Vagina (tissue), 2 donors: ENCODE results near the gene QKI. TPM values are rescaled to one million over a fixed set of nuclear protein-coding genes. Genes with fewer than 3 reads are reported as not detected.

Experiments used
- DNase-seq, 2 donors: peaks; one replicate each; pipeline ENCODE4 v3.0.0-alpha.2; 2017; ENCODE audit errors: extremely low spot score in 2 of 2
- H3K27ac ChIP-seq: fragments of 200-600 bp; sonication (generic); one replicate; pipeline ENCODE4 v1.5.1; 2019
- H3K27me3 ChIP-seq: fragments of 200-600 bp; sonication (generic); one replicate; pipeline ENCODE4 v1.5.1; 2019
- H3K36me3 ChIP-seq, 2 donors: fragments of 200-600 bp; sonication (generic); one replicate each; pipeline ENCODE4 v1.5.1; 2017 to 2019
- H3K4me1 ChIP-seq: fragments of 200-600 bp; sonication (generic); one replicate; pipeline ENCODE4 v1.5.1; 2019
- H3K4me3 ChIP-seq, 2 donors: fragments of 200-600 bp; sonication (generic); 1 replicate in 1 of 2; 2 replicates in 1 of 2; pipeline ENCODE4 v1.5.1; 2016 to 2019
- H3K9me3 ChIP-seq: fragments of 200-600 bp; sonication (generic); one replicate; pipeline ENCODE4 v1.5.1; 2019
- CTCF ChIP-seq, 3 experiments: fragments of 450-650 bp in 2 of 3; fragments of 200-600 bp in 1 of 3; sonication (generic) in 1 of 3; IDR thresholded peaks; one replicate each; pipeline ENCODE4 v1.5.1; 2017 to 2019; ENCODE audit warnings: antibody characterized with exemption in 3 of 3, mild to moderate bottlenecking in 2 of 3, moderate library complexity in 2 of 3
- POLR2A ChIP-seq, 2 donors: fragments of 450-650 bp; IDR thresholded peaks; one replicate each; pipeline ENCODE4 v1.6.1; 2017; ENCODE audit warnings: antibody characterized with exemption in 2 of 2, mild to moderate bottlenecking in 2 of 2, moderate library complexity in 2 of 2
- POLR2AphosphoS5 ChIP-seq, 2 donors: sonication (generic); formaldehyde crosslinking; IDR thresholded peaks; one replicate each; pipeline ENCODE4 v1.9.0; 2017; ENCODE audit warnings: antibody characterized with exemption in 2 of 2, mild to moderate bottlenecking in 2 of 2, low read depth in 1 of 2; ENCODE audit not compliant: insufficient read depth in 1 of 2
- intact Hi-C: fragments of 100-400 bp; cut with DNase I; formaldehyde crosslinking; loops from one replicate; pipeline ENCODE4 v1.15.1; 2023
- total RNA-seq: library from RNA; depleted of rRNA; stranded (reverse); fragments of >200 nt; gene quantifications from one replicate; pipeline ENCODE4 v1.2.3, GENCODE V29; 2016

The QKI gene
- total RNA-seq, 1 donor from 2014 or later = 142 TPM

GRCh38 chr6:163419413-163420288 is 5.1 kb downstream of the QKI start:
- DNase-seq = no peak
- no peaks in the 10 kb centered on the region for H3K36me3 ChIP-seq
- TF ChIP-seq POLR2A (IDR thresholded peaks at IDR 0.05) (no peak), POLR2AphosphoS5 (IDR thresholded peaks at IDR 0.05; ENCODE audit: insufficient read depth in 1 of 2, low read depth in 1 of 2) (peak in 1 of 2 donors; percentile 45), CTCF (IDR thresholded peaks at IDR 0.05) (no peak)
- H3K27me3 ChIP-seq = no peaks in the 10 kb centered on the region
- intact Hi-C loops = no loop called here
- no peaks in the 10 kb centered on the region for H3K9me3 ChIP-seq
- H3K27ac ChIP-seq = peak overlapping the region; percentile 98
- peaks cover 74% of the 10 kb centered on the region for H3K4me1 ChIP-seq
- H3K4me3 ChIP-seq = peak overlapping the region; percentile 7 to 30

- no peaks in the 10 kb centered on the region for H3K27me3 ChIP-seq
- TF ChIP-seq CTCF (IDR thresholded peaks at IDR 0.05) = no peak
- no peak for TF ChIP-seq POLR2A (IDR thresholded peaks at IDR 0.05)
- no peak for TF ChIP-seq POLR2AphosphoS5 (IDR thresholded peaks at IDR 0.05; ENCODE audit: insufficient read depth in 1 of 2, low read depth in 1 of 2)
- H3K9me3 ChIP-seq = no peaks in the 10 kb centered on the region
- no peak for DNase-seq
- H3K27ac ChIP-seq = peak overlapping the region; percentile 98
- H3K36me3 ChIP-seq = no peaks in the 10 kb centered on the region
- intact Hi-C loops = no loop called here
- no peak overlapping the region for H3K4me3 ChIP-seq
- H3K4me1 ChIP-seq = peaks cover 80% of the 10 kb centered on the region
Observed at GRCh38 chr6:163420289-163420614, 5.7 kb downstream of the QKI start.

GRCh38 chr6:163422550-163422949 is 8.0 kb downstream of the QKI start:
- Histone ChIP-seq H3K9me3 (no peaks in the 10 kb centered on the region), H3K4me3 (no peak overlapping the region), H3K27ac (no peak overlapping the region), H3K27me3 (no peaks in the 10 kb centered on the region), H3K4me1 (peaks cover 97% of the 10 kb centered on the region), H3K36me3 (no peaks in the 10 kb centered on the region)
- TF ChIP-seq POLR2AphosphoS5 (IDR thresholded peaks at IDR 0.05; ENCODE audit: insufficient read depth in 1 of 2, low read depth in 1 of 2) (no peak), CTCF (IDR thresholded peaks at IDR 0.05) (no peak), POLR2A (IDR thresholded peaks at IDR 0.05) (no peak)
- intact Hi-C loops = no loop called here
- no peak for DNase-seq

GRCh38 chr6:163423696-163424095 is 9.2 kb downstream of the QKI start:
- intact Hi-C loops = no loop called here
- H3K4me3 ChIP-seq = no peak overlapping the region
- no peaks in the 10 kb centered on the region for H3K27me3 ChIP-seq
- no peaks in the 10 kb centered on the region for H3K9me3 ChIP-seq
- no peak for TF ChIP-seq CTCF (IDR thresholded peaks at IDR 0.05)
- no peak for TF ChIP-seq POLR2AphosphoS5 (IDR thresholded peaks at IDR 0.05; ENCODE audit: insufficient read depth in 1 of 2, low read depth in 1 of 2)
- no peak for TF ChIP-seq POLR2A (IDR thresholded peaks at IDR 0.05)
- DNase-seq = no peak
- peaks cover 97% of the 10 kb centered on the region for H3K4me1 ChIP-seq
- H3K36me3 ChIP-seq = no peaks in the 10 kb centered on the region
- no peak overlapping the region for H3K27ac ChIP-seq
